GM19463 (cell line): ENCODE data around the gene GLB1L3.

Experiments
- ATAC-seq: cut with Tn5 transposase; IDR thresholded peaks from one replicate; pipeline ENCODE4 v1.9.1; 2021; ENCODE audit warnings: mild to moderate bottlenecking, moderate library complexity; ENCODE audit not compliant: unreplicated experiment

The GLB1L3 gene

DNA sequence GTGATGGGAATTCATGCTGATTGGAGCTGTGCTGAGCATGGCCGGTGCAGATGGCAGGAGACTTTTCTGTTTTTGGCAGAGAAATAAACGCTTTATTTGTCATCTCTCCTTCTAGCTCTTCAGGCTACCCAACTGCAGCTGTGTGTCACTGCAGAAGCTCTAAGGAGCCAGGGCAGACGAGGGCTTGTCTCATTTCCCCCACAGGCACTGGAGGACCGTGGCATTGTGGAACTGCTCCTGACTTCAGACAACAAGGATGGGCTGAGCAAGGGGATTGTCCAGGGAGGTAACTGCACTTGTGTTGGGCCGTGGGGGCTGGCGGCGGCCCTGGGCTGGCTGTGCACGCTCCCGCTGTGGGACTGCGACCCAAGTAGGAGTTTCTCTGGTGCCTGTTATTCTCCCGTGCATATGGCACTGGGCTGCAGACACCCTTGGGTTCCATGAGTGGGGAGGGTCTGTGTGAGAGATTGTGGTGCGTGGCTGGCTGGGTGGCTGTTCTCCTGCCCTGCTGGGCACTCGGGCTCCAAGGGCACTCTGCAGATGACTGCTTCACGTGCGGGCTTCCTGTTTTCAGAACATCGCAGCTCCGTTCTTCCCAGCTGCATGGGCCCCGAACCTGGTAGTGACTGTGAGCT is 82.8 kb downstream of the GLB1L3 start:
- ATAC-seq: no peak

GRCh38 chr11:134359646-134360045 is 83.5 kb downstream of the GLB1L3 start:
- ATAC-seq: no peak

DNA sequence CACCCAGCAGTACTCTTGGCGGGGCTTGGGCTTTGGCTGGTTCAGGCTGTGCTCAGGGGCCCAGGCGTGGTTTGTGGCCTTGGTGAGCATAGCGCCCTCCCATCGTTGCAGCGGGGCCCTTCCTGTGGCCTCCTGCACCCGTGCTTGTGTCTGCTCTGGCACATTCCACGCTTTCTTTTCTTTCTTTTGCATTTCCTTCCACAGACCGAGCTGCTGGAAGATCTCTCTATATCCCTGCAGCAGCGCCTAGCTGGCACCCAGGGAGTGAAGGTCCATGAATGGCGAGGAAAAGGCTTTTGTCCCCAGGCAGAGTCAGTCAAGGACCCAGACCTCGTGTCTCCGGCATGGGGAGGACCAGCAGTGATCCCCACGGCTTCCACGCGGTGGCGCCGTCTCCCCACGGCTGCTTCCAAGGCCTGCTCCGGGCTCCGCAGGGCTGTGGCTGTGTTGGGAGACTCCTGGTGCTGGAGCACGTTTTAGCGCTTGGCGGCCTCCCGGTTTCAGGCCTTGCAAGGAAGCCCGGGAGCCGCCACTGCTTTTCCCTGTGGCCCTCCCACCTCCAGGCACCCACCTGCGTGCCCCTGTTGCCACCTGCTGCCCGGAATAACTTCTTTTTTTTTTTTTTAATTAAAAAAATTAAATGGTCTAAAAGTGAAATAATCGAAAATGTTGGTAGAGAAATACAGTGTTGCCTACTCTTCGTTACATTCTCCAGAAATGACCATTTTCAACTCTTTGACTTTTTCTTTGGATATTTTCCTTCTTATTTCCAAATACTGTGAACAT is 84.1 kb downstream of the GLB1L3 start:
- no peak for ATAC-seq

DNA sequence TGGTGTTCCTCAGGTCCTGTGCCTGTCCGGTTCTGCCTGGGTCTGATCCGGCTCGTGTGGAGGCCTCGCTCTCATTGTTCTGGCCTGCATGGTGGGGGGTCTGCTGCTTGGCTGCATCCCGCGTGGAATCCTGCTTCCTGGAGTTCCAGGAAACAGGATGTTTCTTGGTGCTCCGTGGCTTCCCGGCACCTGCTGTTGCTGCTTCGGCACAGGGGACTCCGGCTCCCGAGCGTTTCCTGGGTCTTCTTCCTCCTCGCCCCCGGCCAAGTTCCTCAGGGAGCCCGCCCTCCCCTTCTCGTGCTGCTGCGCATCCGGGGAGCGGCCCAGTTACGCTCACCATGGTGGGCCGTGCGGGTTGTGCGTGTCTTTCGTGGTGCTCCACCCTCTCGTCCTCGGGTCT is 85.5 kb downstream of the GLB1L3 start:
- no peak for ATAC-seq

DNA sequence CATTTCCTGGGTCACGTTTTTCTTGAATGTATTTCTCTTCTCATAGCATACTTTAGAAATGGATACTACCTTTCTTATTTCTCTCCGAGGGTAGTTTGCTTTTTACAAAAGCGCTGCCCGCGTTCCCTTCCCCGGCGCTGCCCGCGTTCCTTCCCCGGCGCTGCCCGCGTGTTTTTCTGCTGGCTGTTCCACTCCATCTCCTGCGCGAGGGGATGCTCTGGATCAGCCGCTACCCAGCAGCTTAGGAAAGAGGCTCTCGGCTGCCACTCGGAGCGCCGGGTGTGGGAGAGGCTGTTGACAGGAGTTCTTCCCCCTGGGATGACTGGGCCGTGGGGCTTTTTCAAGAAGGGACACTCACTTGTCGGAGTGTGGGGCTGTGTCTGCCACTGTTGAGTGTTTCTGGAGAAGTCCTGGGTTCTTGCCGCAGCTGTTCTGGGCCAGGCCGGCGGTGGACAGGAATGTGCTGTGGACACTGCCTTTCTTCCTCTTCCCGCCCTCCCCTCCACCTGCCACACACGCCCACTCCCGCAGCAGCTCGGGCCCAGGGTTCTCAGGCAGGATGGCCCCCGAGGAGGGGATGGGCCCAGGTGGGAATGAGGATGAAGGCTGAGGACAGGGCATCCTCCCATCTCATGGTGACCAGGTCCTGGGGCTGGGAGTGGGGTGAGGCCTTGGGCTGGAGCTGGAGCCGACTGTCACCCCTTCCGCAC is 86.2 kb downstream of the GLB1L3 start:
- ATAC-seq: no peak

- no peak for ATAC-seq
Measured at GRCh38 chr11:134363161-134363560, 87.0 kb downstream of the GLB1L3 start.

- ATAC-seq: no peak
Measured at GRCh38 chr11:134363592-134363991, 87.4 kb downstream of the GLB1L3 start.

DNA sequence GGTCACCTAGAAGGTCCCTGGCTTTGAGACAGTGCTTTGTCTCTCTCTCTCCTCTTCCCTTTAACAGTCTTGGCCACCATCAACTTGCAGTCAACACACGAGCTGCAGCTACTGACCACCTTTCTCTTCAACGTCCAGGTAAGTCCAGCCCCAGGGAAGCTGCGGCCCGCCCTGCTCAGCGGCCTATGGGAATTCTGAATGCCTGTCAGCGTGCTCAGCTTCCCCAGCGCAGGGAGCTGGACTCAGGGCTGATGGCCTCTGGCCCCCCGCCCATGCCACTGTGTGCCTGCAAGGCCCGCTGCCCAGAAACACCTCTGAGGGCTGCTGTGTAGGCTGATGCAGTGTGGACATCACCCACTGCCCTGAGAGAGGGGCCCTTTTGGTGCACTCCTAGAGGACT is 88.1 kb downstream of the GLB1L3 start:
- ATAC-seq: no peak

DNA sequence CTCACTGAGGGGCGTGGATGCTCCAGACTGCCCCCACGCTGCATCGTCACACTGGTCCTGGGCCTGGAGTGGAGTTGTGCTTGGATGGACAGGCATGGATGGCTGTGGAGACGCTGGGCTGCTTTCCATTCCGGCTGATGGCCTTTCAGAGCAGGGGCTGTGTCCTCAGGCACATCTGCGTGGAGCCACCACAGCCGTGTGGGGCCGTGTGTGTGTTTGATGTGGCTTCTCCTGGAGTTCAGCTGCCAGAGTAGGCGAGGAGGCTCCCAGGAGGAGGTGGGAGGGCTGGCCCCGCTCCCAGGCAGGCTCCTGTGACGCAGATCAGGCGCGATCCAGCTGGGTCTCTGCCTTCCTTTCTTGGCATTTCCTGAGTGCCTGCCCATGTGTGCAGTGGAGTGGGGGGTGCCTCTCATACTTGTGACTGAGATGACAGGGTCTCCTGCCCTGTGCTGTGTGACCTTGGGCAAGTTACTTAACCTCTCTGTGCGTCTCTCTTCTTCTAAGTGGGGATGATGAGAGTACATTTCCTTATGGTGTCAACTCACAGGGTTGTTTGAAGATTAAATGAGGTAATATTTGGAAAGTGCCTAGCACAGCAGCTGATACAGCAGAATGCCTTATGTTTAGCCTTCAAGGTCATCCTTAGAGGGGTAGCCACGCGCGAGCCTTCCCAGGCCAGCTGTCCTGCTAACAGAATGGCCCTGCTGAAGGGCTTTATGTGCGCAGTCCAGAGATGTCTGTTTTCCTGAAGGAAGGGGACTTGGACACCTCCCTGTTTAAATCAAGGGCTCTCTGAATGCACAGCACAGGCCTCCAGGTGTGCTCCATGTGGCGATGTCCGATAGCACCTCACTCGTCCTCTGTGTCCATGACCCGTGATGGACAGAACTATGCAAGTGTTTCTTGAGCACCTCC is 89.1 kb downstream of the GLB1L3 start:
- ATAC-seq: no peak

- no peak for ATAC-seq
Measured at GRCh38 chr11:134366254-134366653, 90.1 kb downstream of the GLB1L3 start.

- ATAC-seq: no peak
Measured at GRCh38 chr11:134367781-134368180, 91.6 kb downstream of the GLB1L3 start.
